Bronchial smooth muscle cell (primary cell): ENCODE data around the gene PRDX3. TPM values are rescaled to one million over a fixed set of nuclear protein-coding genes. Genes with fewer than 3 reads are reported as not detected.

Experiments used
- total RNA-seq: library from RNA; depleted of rRNA; stranded (reverse); fragments of >200 nt; gene quantifications from 2 replicates; pipeline ENCODE4 v1.2.1, GENCODE V29; 2014

Gene PRDX3
- total RNA-seq, result 126 and 131 TPM in 2 replicates

DNA sequence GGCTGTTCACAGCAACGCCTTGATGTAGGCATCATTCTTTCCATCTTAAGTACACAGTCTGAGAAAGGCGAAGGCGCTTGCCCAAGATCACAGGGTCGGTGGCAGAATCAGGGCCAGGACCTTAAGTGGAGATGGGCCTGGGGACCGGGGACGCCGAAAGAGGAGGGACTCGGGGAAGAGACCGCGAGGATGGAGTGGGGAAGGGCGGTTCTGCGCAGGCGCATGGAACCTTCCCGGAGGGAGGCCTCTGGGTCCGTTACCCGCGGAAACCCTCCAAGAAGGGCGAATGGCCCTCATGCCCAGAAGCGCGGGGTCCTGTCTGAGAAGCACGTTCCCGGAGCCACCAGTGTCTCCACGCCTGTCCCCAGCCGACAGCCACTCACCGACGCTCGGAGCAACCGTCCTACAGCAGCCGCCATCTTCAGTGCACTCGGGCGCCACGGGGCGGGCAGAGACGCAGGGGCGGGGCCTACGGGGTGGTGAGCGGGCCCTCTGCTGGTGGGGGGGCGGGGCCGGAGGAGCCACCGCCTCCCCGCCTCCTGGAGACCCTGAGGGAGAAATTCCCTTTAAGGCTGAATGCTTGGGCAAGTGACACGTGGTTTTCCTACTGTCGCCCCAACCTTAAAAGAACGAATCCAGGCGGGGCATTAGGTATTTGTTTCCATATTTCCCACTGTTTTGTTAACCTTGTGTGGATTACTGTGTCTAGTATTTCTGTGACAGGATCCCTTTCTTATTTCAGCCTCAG, at the start of gene PRDX3:
Gene PRDX3, minus strand, starts transcription at position 441 of the 748 bp plus-strand sequence. Its CDS starts 22 bp downstream, at position 419.

DNA sequence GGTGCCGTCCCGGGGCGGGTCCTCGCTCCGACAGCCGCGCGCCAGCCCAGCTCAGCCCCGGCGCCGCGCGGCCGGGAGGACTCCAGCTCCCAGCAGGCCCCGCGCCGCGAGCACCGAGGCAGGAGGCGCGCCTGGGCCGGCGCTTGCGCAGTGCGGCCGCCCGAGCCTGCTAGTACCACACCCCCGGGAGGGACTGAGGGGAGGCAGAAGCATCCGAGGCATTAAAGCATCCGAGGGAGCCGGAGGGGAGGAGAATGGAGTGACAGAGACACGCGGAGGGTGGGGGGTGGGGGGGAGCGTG, 28.7 kb upstream of the PRDX3 start, which contains the start of gene GRK5:
Gene GRK5, plus strand, starts transcription at position 206 of the 301 bp plus-strand sequence. CDS start 347 bp downstream, outside the sequence.

DNA sequence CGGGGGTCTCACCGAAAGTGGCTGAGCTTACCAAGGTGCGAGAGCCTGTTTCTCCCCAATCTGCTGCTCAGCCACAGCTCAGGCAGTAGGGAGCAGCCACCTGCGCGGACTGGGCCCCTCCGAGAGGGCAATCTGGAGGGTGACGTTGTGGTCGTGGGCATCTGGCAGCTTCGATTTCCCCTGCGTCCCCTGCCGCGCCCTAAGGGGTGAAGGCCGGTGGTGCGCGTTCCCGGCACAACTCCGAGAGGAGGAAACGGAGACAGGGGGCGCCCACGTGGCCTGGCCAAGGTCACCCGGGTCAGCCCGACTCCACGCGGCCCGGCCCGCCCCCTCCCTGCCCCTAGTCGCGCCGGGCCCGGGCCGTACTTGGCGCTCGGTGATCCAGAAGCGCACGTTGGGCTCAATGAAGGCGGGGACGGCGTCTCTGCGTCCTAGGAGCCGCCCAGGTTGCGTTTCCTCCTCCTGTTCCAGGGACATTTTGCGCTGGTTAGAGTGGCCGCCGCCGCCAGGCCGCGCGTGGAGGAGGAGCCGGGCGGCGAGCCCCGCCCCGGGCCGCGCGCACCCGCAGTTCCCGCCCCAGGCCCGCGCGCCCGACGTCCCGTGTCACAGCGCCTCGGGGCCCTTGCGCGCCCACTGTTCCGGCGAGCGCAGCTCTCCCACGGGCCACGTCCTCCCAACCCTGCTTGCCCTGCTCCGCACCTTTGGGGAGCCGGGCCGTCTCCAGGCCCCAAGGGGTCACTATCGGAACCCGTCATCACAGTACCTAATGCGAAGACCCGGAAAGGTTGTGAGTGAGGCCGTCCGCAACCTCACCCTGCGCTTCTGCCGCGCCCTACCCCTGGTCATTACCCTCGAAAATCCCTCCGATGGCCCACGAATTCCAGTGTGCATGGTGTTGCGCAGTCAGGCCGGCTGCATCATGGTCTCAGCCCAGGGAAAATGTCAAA, 13.2 kb downstream of the PRDX3 start, which contains the start of gene SFXN4:
Gene SFXN4, minus strand, starts transcription at position 544 of the 947 bp plus-strand sequence. Its CDS starts 67 bp downstream, at position 477.

Other genes with a start within 250 kb of the PRDX3 start
- gene NANOS1, start 149.1 kb downstream of the PRDX3 start, total RNA-seq, result 0.09 and 0.32 TPM in 2 replicates
- gene EIF3A, start 98.0 kb downstream of the PRDX3 start, total RNA-seq, result 84.1 and 98.7 TPM in 2 replicates
- 84.5 and 95.7 TPM in 2 replicates for gene DENND10, start 74.7 kb downstream of the PRDX3 start, total RNA-seq
- gene SFXN4, start 13.1 kb downstream of the PRDX3 start, total RNA-seq, result 5.5 TPM in 2 replicates
- 18.3 and 58.3 TPM in 2 replicates for gene GRK5, start 28.8 kb upstream of the PRDX3 start, total RNA-seq